Fibroblast of the aortic adventitia (primary cell): ENCODE results near the gene LAMTOR4. TPM values are rescaled to one million over a fixed set of nuclear protein-coding genes. Genes with fewer than 3 reads are reported as not detected.
A peak's percentile ranks its signal among the peaks of the same experiment; 100 is the strongest.
"Not testable (repeated sequence)": the region's sequence is repeated elsewhere in the genome, so short reads cannot be mapped to it uniquely, and the experiment has no call there.

Experiments used
- DNase-seq: peaks from one replicate; pipeline ENCODE4 v3.0.0-alpha.2; 2010; ENCODE audit warnings: low read depth
- H3K4me3 ChIP-seq: 2 replicates; pipeline ENCODE4 v1.5.1; 2011; ENCODE audit warnings: low read depth, mild to moderate bottlenecking, control low read depth, low read length, moderate library complexity
- total RNA-seq: library from RNA; depleted of rRNA; stranded (reverse); fragments of >200 nt; gene quantifications from 2 replicates; pipeline ENCODE4 v1.2.3, GENCODE V29; 2012; ENCODE audit warnings: low replicate concordance
- TF ChIP-seq, protein P1 (sequence below): IDR thresholded peaks from 2 replicates; pipeline ENCODE4 v1.5.1; 2011; ENCODE audit warnings: mild to moderate bottlenecking, low read length, control low read depth, inconsistent platforms; ENCODE audit not compliant: insufficient read depth

Gene LAMTOR4
- total RNA-seq, 1 donor = 82.2 TPM

DNA sequence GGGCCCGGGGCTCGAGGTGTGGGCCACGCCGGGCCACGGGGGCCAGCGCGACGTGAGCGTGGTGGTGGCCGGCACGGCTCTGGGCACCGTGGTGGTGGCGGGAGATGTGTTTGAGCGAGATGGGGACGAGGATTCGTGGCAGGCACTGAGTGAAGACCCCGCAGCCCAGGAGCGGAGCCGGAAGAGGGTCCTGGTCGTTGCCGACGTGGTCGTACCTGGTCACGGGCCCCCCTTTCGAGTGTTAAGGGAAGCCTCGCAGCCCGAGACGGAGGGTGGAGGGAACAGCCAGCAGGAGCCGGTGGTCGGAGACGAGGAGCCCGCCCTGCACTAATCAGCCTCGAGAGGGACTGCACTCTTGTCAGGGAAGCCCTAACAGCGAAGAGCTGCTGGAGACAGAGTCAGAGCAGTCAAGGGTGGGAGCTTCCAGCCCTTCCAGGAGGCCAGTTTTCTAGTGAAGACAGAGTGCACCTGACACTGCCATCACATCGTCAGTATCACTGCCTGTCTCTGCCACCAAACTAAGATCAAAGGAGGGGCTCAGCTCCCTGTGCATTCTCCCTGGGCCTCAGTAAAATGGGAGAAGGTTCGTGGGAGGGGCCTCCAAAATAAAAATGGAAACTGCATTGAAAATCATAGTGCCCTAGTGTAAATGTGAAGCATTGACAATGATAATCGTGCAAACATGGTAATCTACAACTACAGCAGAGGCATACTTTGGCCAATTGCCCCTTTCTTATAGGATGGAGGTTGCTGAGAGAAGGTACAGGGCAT, 20.7 kb upstream of the LAMTOR4 start:
- DNase-seq = no peak
- H3K4me3 ChIP-seq = peak overlapping the region; percentile 99
- TF ChIP-seq, protein P1, sequence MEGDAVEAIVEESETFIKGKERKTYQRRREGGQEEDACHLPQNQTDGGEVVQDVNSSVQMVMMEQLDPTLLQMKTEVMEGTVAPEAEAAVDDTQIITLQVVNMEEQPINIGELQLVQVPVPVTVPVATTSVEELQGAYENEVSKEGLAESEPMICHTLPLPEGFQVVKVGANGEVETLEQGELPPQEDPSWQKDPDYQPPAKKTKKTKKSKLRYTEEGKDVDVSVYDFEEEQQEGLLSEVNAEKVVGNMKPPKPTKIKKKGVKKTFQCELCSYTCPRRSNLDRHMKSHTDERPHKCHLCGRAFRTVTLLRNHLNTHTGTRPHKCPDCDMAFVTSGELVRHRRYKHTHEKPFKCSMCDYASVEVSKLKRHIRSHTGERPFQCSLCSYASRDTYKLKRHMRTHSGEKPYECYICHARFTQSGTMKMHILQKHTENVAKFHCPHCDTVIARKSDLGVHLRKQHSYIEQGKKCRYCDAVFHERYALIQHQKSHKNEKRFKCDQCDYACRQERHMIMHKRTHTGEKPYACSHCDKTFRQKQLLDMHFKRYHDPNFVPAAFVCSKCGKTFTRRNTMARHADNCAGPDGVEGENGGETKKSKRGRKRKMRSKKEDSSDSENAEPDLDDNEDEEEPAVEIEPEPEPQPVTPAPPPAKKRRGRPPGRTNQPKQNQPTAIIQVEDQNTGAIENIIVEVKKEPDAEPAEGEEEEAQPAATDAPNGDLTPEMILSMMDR = no peak

DNA sequence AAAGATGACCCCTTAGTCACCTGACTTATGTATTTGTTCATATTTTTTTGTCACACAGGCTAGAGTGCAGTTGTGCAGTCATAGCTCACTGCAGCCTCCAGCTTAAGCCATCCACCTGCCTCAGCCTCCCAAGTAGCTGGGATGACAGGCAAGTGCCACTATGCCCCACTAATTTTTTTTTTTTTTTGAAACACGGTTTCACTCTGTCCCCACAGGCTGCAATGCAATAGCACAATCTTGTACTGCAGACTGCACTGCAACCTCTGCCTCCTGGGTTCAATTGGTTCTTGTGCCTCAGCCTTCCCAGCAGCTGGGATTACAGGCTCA, 20.1 kb upstream of the LAMTOR4 start:
- H3K4me3 ChIP-seq = no peak overlapping the region
- TF ChIP-seq, protein P1 = no peak
- no peak for DNase-seq

DNA sequence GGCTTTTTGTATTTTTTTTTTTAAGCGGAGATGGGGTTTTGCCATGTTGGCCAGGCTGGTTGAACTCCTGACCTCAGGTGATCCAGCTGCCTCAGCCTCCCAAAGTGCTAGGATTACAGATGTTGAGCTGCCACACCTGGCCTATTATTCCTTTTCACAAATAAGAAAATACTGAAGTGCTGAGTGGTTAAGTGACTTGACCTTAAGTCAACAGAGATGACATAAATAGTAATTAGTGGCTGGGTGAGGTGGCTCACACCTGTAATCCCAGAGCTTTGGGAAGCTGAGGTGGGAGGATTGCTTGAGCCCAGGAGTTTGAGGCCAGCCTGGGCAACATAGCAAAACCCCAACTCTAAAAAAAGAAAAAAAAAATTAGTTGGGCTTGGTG, 18.5 kb upstream of the LAMTOR4 start:
- not testable (repeated sequence) for DNase-seq, H3K4me3 ChIP-seq

DNA sequence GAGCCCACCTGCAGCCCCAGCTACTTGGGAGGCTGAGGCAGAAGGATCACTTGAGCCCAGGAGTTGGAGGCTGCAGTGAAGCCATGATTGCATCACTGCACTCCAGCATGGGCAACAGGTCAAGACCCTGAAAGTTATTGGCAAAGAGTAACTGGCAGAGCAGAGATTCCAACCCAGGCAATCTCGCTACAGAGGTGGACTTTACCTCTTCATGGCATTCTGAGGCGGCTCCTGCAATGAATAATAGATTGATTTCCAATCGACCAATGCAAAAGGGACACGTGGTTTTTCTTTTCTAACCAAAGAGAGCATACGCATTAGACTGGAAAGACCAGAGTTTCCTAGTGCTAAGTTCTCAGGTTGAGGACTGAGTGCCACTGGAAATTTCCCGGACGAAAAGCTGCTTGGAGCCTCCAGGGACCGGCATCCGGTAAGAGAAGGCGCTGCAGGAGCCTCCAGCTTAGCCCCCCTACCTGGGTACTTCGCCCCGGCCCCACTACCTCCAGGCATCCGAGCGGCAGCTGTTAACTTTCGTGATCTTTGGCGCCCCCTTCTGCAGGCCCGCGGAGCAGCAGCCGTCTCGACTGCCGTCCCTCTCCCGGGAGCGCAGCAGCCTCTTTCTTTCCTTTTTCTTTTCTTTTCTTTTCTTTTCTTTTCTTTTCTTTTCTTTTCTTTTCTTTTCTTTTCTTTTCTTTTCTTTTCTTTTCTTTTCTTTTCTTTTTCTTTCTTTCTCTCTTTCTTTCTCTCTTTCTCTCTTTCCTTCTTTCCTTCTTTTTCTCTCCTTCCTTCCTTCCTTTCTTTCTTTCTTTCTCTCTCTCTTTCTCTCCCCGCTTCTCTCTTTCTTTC, 17.9 kb upstream of the LAMTOR4 start:
- DNase-seq = peak; percentile 55
- TF ChIP-seq, protein P1 = peak; percentile 87
- H3K4me3 ChIP-seq = no peak overlapping the region

DNA sequence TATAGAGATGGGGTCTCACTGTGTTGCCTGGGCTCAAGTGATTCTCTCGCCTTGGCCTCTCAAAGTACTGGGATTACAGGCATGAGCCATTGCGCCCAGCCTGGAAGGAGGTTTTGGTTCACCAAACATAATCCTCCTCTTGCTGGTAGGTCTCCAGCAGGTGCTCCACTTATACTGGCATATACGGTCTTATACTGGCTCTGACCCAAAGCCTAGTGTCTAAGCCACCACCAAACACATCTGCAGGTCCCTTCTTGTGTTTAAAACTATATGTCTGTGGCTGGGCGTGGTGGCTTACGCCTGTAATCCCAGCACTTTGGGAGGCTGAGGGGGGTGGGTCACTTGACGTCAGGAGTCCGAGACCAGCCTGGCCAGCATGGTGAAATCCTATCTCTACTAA, 16.6 kb upstream of the LAMTOR4 start:
- H3K4me3 ChIP-seq = no peak overlapping the region
- no peak for DNase-seq
- TF ChIP-seq, protein P1 = no peak

DNA sequence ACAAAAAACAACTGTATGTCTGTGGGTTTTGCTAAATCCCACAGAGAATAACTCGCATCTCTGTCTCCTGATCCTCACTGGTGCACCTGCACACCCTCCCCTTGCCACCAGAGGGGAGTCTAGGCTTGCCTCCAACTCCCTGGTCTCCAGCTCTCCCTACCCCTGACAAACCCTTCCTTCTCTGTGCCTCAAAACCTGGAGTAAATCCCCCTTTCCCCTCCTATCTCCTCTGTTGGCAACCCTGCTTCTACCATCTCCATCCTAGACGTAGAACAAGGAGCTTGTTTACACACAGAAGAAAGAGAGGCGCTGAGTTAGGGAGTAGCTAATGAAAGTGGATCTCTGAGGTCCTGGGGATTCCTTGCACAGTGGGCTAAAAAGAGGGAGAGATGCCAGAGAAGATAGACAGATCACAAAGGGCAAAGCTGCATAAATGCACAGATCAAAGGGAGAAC, 16.0 kb upstream of the LAMTOR4 start:
- H3K4me3 ChIP-seq = no peak overlapping the region
- DNase-seq = peak; percentile 76
- TF ChIP-seq, protein P1 = peak; percentile 96

DNA sequence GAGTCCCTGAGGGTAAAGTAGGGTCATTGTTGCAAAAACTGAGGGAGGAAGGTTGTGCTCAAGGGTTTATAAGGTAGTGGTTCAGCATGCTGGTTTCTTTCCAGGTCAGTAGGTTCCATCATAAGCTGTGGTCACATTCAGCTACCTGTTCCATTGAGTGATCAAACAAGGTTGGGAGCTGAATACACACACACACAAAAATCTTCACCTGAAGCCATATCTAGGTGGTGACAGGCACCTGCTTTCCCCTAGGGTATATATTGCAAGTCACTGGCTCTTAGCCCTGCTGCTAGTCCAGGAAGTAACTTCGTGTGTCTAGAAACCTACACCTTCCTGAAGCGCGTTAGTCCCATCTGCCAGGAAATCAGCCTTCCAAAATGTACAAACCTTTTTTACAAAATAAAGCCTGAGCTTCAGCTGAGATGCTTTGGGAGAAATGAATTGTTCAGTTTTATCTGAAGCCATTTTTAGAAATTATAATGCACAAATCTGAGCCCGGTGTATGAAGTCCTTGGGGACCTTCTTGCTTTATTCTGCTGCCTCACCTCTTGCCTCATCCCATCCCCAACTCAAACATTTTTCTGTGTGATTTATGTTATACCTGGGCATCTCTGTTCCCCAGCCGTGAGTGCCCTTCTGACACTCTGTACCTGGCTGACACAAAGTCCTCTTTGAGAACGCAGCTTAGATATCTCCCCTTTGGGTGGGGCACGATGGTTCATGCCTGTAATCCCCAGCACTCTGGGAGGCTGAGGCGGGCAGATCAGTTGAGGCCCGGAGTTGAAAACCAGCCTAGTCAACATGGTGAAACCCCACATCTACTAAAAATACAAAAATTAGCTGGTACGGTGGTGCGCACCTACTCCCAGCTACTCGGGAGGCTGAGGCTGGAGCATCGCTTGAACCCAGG, 10.6 kb upstream of the LAMTOR4 start:
- TF ChIP-seq, protein P1 = no peak
- DNase-seq = no peak
- H3K4me3 ChIP-seq = no peak overlapping the region
